ENCODE measurements around the gene SSR2.

The SSR2 gene

DNA sequence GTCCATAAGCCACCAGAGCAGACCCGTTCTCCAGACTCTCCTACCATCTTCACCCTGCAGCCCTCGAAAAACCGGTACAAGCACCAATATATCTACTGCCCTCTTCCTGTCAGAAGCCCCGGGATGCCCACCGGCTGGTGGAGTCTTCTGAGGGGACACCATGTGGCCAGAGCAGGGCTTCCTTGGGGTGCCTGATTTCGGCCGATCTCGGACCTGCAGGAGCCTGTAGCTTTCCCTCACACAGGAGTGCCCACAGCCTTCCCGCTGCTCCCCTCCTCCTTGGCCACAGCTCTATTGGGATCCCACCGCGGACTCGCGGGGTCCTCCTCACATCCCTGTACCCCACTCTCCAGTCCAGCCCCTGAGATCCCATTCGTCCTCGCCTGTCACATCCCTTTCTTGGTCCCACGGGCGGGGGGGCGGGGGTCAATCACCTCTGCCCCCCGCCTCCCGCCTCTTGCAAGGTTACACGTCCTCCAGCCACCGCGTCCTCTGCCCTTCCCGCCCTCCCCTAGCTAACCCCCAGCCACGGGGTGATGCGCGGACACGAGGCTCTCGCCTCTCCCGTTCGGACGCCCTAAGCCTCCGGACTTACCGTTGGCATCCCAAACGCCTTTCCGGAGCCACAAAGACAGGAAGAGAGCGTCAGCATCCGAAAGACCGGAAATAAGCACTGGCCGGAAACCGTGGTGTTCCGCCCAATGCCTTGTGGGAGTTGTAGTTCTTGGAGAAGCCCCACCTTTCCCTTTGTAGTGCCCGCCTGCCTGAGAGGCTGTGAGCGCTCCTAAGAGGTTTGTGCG is at the start of gene SSR2:
Gene SSR2, minus strand, starts transcription at position 659 of the 800 bp plus-strand sequence. CDS start 784 bp downstream, outside the sequence.
- peak; percentile 81 to 96 (median 91) for DNase-seq
- intact Hi-C loops (cut with DNase I), result no loop called here

GRCh38 chr1:156070548-156070947 is 49.8 kb upstream of the SSR2 start:
- DNase-seq, result no peak
- intact Hi-C loops (cut with DNase I), result no loop called here

DNA sequence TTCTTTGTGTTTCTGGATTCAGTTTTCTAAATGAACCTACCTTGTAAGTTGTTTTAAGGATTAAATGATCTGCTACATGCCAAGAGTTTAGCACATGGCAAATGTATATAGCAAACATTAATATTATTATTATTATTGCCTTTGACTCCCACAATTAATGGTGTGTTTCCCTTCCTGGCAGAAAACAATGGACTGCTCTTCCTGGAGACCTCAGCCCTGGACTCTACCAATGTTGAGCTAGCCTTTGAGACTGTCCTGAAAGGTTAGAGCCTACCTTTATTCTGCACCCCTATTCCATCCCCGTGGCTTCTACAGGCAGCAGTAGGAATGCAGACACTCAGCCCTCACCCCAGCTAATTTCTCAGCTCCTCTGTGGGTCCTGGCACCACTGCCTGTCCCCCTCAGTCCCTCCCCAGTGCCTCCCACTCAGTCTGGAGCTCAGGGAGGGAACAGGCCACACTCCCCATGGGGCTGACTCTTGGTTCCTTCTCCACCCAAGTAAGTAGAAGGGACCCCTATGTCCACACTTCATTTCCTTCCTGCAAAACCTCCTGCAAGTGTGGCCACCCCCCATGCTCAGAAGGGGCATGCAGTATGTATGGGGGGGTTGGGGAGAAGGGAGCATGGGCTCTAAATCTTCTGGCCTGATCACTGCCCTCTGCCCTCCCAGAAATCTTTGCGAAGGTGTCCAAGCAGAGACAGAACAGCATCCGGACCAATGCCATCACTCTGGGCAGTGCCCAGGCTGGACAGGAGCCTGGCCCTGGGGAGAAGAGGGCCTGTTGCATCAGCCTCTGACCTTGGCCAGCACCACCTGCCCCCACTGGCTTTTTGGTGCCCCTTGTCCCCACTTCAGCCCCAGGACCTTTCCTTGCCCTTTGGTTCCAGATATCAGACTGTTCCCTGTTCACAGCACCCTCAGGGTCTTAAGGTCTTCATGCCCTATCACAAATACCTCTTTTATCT is 49.0 kb upstream of the SSR2 start:
- no peak for DNase-seq
- intact Hi-C loops (cut with DNase I), result no loop called here

GRCh38 chr1:156067262-156067661 is 46.5 kb upstream of the SSR2 start:
- DNase-seq, result no peak
- intact Hi-C loops (cut with DNase I), result no loop called here

GRCh38 chr1:156065871-156066270 is 45.1 kb upstream of the SSR2 start:
- intact Hi-C loops (cut with DNase I), result no loop called here
- DNase-seq, result no peak

DNA sequence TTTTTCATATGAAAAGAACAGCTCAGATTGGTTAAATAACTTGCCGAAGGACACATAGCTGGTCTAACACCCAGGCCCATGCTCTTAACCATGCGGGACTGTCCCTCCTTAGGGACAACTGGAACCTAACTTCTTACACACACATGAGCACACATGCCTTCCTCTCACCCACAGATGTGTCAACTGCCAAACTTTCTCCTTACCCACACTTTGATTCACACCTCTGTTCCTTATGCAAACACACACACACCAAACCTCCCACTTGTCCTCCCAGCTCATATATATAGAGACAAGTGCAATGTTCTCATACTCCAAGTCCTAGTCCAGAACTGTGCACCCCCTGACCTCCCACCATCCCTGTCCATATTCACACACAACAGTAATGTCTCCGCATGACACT is 44.5 kb upstream of the SSR2 start:
- intact Hi-C loops (cut with DNase I), result no loop called here

DNA sequence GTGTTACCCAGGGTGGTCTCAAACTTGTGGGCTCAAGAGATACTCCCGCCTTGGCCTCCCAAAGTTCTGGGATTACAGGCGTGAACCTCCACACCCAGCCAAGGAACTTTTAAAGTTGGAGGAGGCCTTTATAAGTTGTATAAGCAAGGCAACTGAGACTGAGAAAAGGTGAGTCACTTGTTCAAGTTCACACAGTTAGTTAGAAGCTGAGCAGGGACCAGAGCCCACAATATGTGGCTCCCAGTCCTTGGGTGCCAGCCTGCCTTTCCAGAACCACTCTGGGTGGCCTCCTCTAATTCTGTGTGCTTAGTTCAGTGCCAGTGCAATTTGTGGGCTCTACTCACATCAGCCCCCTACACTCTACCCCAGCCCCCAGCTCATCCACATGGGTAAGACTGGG is 43.9 kb upstream of the SSR2 start:
- no peak for DNase-seq
- intact Hi-C loops (cut with DNase I), result no loop called here

More for the DNA sequence above, 44.5 kb upstream of the SSR2 start:
- DNase-seq, result peak in 5 of 42 donors; percentile 17 to 61 (median 25)

GRCh38 chr1:156063997-156064285 is 43.2 kb upstream of the SSR2 start:
- no peak for DNase-seq
- intact Hi-C loops (cut with DNase I), result no loop called here

- no peak for DNase-seq
- intact Hi-C loops (cut with DNase I), result no loop called here
Observed at GRCh38 chr1:156062189-156062588, 41.4 kb upstream of the SSR2 start.

- DNase-seq, result no peak
- intact Hi-C loops (cut with DNase I), result no loop called here
Observed at GRCh38 chr1:156060937-156061636, 40.3 kb upstream of the SSR2 start, which contains the start of gene RAB25. TSS of gene RAB25 (plus strand) at chr1:156061160. CDS start at chr1:156061401, 241 bp downstream.

GRCh38 chr1:156056326-156056849 is 35.6 kb upstream of the SSR2 start:
- DNase-seq, result no peak
- intact Hi-C loops (cut with DNase I), result loop anchor here (10.0 kb wide), 1 partner anchor 72 kb away; no protein-coding TSS in a partner anchor

DNA sequence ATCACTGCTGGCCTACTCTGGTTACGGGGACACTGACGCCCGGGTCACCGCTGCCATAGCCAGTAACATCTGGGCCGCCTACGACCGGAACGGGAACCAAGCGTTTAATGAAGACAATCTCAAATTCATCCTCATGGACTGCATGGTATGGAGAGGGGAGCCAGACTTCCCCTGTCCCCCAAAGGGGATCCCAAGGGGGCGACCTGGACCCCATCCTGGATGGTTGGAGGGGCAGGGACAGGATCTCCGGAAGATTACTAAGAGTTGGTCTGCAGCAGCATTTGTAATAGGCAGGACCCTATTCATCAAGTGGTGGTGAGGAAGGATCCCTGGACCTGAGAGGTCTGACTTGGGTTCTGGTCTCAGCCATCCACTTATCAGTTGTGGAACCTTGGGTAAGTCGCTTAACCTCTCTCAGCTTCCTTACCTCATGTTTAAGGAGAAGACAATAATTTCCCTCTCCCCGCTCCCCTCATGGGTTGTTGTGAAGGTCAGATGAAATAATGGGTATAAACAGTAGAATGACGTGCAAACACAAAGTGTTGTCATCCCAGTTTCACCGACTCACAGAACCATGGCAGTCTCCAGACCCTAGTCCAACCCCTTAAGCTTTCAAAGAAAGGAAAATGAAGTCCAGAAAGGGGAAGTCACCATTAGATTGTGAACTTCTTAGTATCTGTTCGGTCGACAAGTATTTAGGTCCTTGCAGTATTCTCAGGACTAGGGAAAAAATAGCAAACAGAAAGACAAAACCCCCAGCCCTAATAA is 34.7 kb upstream of the SSR2 start:
- peak in 1 of 42 donors; percentile 27 for DNase-seq
- intact Hi-C loops (cut with DNase I), result loop anchor here (10.0 kb wide), 1 partner anchor 71 kb away; no protein-coding TSS in a partner anchor

GRCh38 chr1:156054500-156055280 is 33.9 kb upstream of the SSR2 start, which contains the start of gene LAMTOR2:
TSS of gene LAMTOR2 (plus strand) at chr1:156054782. CDS start at chr1:156054890, 108 bp downstream.
- peak; percentile 97 to 100 (median 99) for DNase-seq
- intact Hi-C loops (cut with DNase I), result loop anchor here (10.0 kb wide), 1 partner anchor 70 kb away; no protein-coding TSS in a partner anchor

GRCh38 chr1:156053768-156054499 is 33.2 kb upstream of the SSR2 start, which contains the start of gene UBQLN4:
TSS of gene UBQLN4 (minus strand) at chr1:156053798. CDS start at chr1:156053701, 97 bp downstream.
- intact Hi-C loops (cut with DNase I), result loop anchor here (10.0 kb wide), 1 partner anchor 69 kb away; no protein-coding TSS in a partner anchor
- peak; percentile 70 to 97 (median 90) for DNase-seq

DNA sequence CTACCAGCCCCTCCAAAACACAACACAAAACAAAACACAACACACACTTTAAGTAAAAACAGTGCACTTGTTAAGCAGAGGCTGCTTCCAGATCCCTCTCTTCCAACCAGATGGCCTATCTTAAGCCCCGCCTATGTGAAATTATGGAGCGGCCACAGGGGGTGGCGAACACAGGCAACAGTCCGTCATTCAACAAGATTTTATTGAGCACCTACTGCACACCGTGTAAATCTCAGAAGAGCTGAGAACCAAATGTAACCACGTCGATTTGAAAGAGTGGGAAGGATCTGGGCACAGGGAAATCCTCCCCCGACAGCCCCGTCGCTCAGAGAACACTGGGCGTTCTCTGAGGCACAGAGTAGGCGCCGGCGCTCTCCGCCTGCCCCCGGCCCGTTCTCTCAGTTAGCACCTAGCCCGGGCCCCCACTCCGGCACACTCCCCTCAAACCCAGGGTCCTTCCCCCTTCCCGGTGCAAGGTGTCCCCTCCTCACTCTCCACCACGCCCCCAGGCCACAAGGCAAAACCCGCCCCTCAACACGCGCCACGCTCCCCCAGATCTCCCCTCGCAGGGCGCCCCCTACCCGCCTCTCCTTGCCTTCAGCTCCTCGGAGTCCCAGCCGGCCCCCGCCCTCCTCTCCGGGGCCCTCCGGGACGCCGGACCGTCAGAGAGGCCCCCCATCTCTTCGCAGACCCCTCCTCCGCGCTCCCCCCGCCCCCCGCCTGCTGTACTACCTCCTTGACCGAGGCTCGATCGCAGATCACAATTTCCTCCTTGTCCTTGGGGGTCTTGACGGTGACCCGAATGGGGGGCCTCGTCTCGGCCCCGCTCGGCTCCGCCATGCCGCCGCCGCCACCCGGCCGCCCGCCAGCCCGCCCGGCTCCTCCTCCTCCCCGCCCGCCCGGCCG is 32.4 kb upstream of the SSR2 start:
- intact Hi-C loops (cut with DNase I), result loop anchor here (10.0 kb wide), 1 partner anchor 68 kb away; no protein-coding TSS in a partner anchor
- DNase-seq, result peak; percentile 9 to 83 (median 59)

All from head of caudate nucleus (tissue), 42 donors.